Stimulated activated CD4-positive, alpha-beta T cell treated with anti-CD3 and anti-CD28 coated beads, Interleukin-1b, Interleukin-23, amount 100 ng/mL, for 48 hours (primary cell): ENCODE measurements around the gene FASLG.

Experiments used
- DNase-seq: peaks from one replicate; pipeline ENCODE4 v3.0.0-alpha.2; 2020

FASLG gene

GRCh38 chr1:172647110-172647564, 11.8 kb upstream of the FASLG start:
- peak; percentile 30 for DNase-seq

GRCh38 chr1:172647987-172648386, 10.9 kb upstream of the FASLG start:
- no peak for DNase-seq

GRCh38 chr1:172650474-172651193, 8.3 kb upstream of the FASLG start:
- no peak for DNase-seq

GRCh38 chr1:172653015-172653709, 5.7 kb upstream of the FASLG start:
- DNase-seq, result no peak

GRCh38 chr1:172654535-172654934, 4.4 kb upstream of the FASLG start:
- DNase-seq, result peak; percentile 36

- no peak for DNase-seq
Measured at GRCh38 chr1:172656576-172656975, 2.3 kb upstream of the FASLG start.

GRCh38 chr1:172657586-172657985, 1.3 kb upstream of the FASLG start:
- no peak for DNase-seq

GRCh38 chr1:172661107-172661506, 2.2 kb downstream of the FASLG start:
- no peak for DNase-seq

- peak; percentile 94 for DNase-seq
Measured at GRCh38 chr1:172662464-172663109, 3.7 kb downstream of the FASLG start.

- DNase-seq, result no peak
Measured at GRCh38 chr1:172663732-172664131, 4.8 kb downstream of the FASLG start.

- DNase-seq, result no peak
Measured at GRCh38 chr1:172668097-172668496, 9.2 kb downstream of the FASLG start.

- no peak for DNase-seq
Measured at GRCh38 chr1:172669011-172669410, 10.1 kb downstream of the FASLG start.

- peak; percentile 56 for DNase-seq
Measured at GRCh38 chr1:172670316-172670715, 11.4 kb downstream of the FASLG start.

- peak; percentile 41 for DNase-seq
Measured at GRCh38 chr1:172670791-172671190, 11.9 kb downstream of the FASLG start.

GRCh38 chr1:172671591-172671990, 12.7 kb downstream of the FASLG start:
- DNase-seq, result no peak

GRCh38 chr1:172672720-172673119, 13.8 kb downstream of the FASLG start:
- DNase-seq, result no peak

GRCh38 chr1:172673761-172674160, 14.9 kb downstream of the FASLG start:
- no peak for DNase-seq

- no peak for DNase-seq
Measured at GRCh38 chr1:172674831-172675613, 16.1 kb downstream of the FASLG start.

GRCh38 chr1:172679000-172679772, 20.3 kb downstream of the FASLG start:
- no peak for DNase-seq

- DNase-seq, result no peak
Measured at GRCh38 chr1:172680244-172680643, 21.3 kb downstream of the FASLG start.

- no peak for DNase-seq
Measured at GRCh38 chr1:172680733-172681275, 21.9 kb downstream of the FASLG start.

GRCh38 chr1:172682812-172683211, 23.9 kb downstream of the FASLG start:
- no peak for DNase-seq
